ENCODE measurements around the gene ABCD3. TPM values are rescaled to one million over a fixed set of nuclear protein-coding genes. Genes with fewer than 3 reads are reported as not detected.

ABCD3 gene
- total and polyA plus RNA-seq, 2 of the 13 experiments (the other 11 are each of a cell fraction or from before 2014, with no cell fraction given) = 27.5 to 166 TPM

GRCh38 chr1:94411237-94411636 is 7.0 kb upstream of the ABCD3 start:
- DNase-seq (ENCODE audit: low spot score) (no peak), ATAC-seq (no peak), FAIRE-seq (no peak)
- no peak overlapping the region for H3K9ac ChIP-seq (ENCODE audit: insufficient read depth, low read depth, low read length)
- H3K36me3 ChIP-seq (replicated peaks in 1 of 2; ENCODE audit: control insufficient read depth in 1 of 2, insufficient read depth in 2 of 2, low read length in 2 of 2) = no peaks in the 10 kb centered on the region
- H3K4me3 ChIP-seq (replicated peaks in 1 of 3; ENCODE audit: insufficient read depth in 1 of 3, low read depth in 2 of 3, low read length in 3 of 3) = no peak overlapping the region
- no peak overlapping the region for H2AFZ ChIP-seq (ENCODE audit: low read length)
- BruUV-seq (replicated peaks) = no TSS peak
- no peak overlapping the region for H3K4me2 ChIP-seq (ENCODE audit: low read depth, low read length)
- TF ChIP-seq REST (IDR thresholded peaks at IDR 0.05; ENCODE audit: borderline replicate concordance in 1 of 2, low read depth in 1 of 2, low read length in 2 of 2) (no peak), ZSCAN5A (CRISPR knock-in tag; IDR thresholded peaks at IDR 0.05; ENCODE audit: borderline replicate concordance) (no peak), RAD51 (IDR thresholded peaks at IDR 0.05; ENCODE audit: borderline replicate concordance) (no peak)
- no peaks in the 10 kb centered on the region for H3K27me3 ChIP-seq (ENCODE audit: control insufficient read depth in 1 of 2, insufficient read depth in 2 of 2, low read length in 2 of 2)
- ChIA-PET CTCF (ENCODE audit: low intra/inter-chr PET ratio, low total read pairs) (no interaction called here), POLR2A (no interaction called here)
- H3K27ac ChIP-seq (ENCODE audit: extremely low read length, insufficient read depth, low read length) = no peak overlapping the region
- intact Hi-C loops (cut with micrococcal nuclease; ENCODE audit: unreplicated experiment) = no loop called here
- H3K9me3 ChIP-seq (ENCODE audit: low read length) = no peaks in the 10 kb centered on the region
- no peaks in the 10 kb centered on the region for H3K79me2 ChIP-seq (ENCODE audit: insufficient read depth, low read length)
- H4K20me1 ChIP-seq (ENCODE audit: insufficient read depth, low read length) = no peaks in the 10 kb centered on the region
- in situ Hi-C loops (cut with HindIII; ENCODE audit: extremely low pct_ligation_motif_present, low pct_unique_long_range_greater_than_20kb) = no loop called here
- 68% methylated on average over 1 of the region's 1 CpG for WGBS (ENCODE audit: low lambda C conversion rate)
- H3K4me1 ChIP-seq (ENCODE audit: insufficient read depth, low read length) = peaks cover 22% of the 10 kb centered on the region

Data from HepG2 (cell line).